Measurements from ENCODE around the gene REG1A.

GRCh38 chr2:79087785-79088364 lies 32.4 kb upstream of the REG1A start, which contains the start of gene REG1B:
- no peak for TF ChIP-seq CTCF (IDR thresholded peaks at IDR 0.05)
- TF ChIP-seq ZNF317 (CRISPR knock-in tag; IDR thresholded peaks at IDR 0.05; ENCODE audit: borderline replicate concordance, low read depth) = no peak
- TF ChIP-seq E2F5 (CRISPR knock-in tag; IDR thresholded peaks at IDR 0.05) = no peak
- no peak for TF ChIP-seq HMGXB4 (CRISPR knock-in tag; IDR thresholded peaks at IDR 0.05)
- no peak for TF ChIP-seq GABPB1 (CRISPR knock-in tag; IDR thresholded peaks at IDR 0.05)
- no peak for TF ChIP-seq MLX (CRISPR knock-in tag; IDR thresholded peaks at IDR 0.05)
- TF ChIP-seq ARID4B (CRISPR knock-in tag; IDR thresholded peaks at IDR 0.05; ENCODE audit: borderline replicate concordance) = no peak
- TF ChIP-seq USF2 (CRISPR knock-in tag; IDR thresholded peaks at IDR 0.05) = no peak
